D721Med (cell line): Measurements from ENCODE around the gene DBX1.
"Not testable (repeated sequence)": the region's sequence is repeated elsewhere in the genome, so short reads cannot be mapped to it uniquely, and the experiment has no call there.

Source experiments
- DNase-seq: peaks from one replicate; pipeline ENCODE4 v3.0.0; 2011; ENCODE audit warnings: low spot score; ENCODE audit not compliant: insufficient read length
- FAIRE-seq: peaks from 2 replicates; lab custom pipeline; 2011; peaks lifted over from hg19 to GRCh38; lab: Jason Lieb, UNC
- TF ChIP-seq, protein P1 (sequence below): IDR thresholded peaks from 2 replicates; pipeline ENCODE4 v1.5.1; 2012; ENCODE audit warnings: mild to moderate bottlenecking, control low read depth; ENCODE audit not compliant: insufficient read depth; ENCODE audit errors: missing control alignments

Gene DBX1

DNA sequence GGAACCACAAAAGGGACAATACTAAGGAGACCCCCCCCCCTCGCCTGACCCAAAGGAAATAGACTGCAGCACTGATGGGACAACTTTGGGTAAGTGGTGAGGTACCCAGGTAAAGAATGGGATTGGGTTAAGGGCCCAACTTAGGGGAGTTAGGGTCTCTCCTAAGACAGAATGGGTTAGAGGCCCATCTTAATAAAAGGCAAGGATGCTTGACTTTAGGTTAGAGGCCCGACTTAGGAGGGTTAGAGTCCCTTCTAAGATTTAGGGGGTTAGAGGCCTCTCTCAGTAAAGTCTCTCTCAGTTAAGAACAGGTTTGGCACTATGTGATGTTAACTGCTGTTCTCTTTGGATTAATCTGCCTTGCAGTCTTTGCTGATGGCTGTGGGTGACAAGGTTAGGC lies 41.0 kb upstream of the DBX1 start:
- TF ChIP-seq, protein P1, sequence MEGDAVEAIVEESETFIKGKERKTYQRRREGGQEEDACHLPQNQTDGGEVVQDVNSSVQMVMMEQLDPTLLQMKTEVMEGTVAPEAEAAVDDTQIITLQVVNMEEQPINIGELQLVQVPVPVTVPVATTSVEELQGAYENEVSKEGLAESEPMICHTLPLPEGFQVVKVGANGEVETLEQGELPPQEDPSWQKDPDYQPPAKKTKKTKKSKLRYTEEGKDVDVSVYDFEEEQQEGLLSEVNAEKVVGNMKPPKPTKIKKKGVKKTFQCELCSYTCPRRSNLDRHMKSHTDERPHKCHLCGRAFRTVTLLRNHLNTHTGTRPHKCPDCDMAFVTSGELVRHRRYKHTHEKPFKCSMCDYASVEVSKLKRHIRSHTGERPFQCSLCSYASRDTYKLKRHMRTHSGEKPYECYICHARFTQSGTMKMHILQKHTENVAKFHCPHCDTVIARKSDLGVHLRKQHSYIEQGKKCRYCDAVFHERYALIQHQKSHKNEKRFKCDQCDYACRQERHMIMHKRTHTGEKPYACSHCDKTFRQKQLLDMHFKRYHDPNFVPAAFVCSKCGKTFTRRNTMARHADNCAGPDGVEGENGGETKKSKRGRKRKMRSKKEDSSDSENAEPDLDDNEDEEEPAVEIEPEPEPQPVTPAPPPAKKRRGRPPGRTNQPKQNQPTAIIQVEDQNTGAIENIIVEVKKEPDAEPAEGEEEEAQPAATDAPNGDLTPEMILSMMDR = no peak
- DNase-seq (no peak), FAIRE-seq (no peak)

DNA sequence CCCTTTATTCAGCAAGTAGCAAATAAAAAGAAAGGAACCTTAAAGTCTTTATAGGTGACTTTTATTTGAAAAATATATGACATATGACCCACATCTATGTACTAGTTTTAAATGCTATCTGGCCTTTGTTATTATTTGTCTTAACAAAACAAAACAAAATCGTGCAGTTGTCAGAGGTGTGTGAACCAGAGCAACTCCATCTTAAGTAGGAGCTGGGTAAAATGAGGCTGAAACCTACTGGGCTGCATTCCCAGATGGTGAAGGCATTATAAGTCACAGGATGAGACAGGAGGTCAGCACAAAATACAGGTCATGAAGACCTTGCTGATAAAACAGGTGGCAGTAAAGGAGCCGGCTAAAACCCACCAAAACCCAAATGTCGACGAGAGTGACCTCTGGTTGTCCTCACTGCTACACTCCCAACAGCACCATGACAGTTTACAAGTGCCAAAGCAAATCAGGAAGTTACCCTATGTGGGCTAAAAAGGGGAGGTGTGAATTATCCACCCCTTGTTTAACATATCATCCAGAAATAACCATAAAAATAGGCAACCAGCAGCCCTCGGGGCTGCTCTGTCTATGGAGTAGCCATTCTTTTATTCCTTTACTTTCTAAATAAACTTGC lies 40.2 kb upstream of the DBX1 start:
- not testable (repeated sequence) for DNase-seq, FAIRE-seq

DNA sequence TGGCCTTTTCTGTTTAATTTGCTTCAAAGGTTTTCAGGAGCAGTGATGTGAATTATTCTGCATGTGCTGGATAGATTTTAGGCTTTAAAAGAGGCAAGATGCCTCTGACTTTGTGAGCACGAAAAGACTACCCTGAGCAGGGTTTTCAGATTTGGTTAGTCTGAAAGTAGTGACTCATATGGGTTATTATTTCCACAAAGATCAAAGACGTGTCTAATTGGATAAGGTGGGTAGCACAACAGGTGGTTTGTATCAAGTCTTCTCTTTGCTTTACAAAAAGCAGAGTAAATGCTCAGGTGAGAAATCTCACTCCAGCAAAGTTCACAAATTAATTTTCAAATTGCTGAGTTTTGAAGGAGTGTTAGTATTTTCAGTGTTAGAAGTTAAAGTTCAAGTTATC lies 37.6 kb upstream of the DBX1 start:
- TF ChIP-seq, protein P1 = no peak
- no peak for DNase-seq
- FAIRE-seq = no peak

DNA sequence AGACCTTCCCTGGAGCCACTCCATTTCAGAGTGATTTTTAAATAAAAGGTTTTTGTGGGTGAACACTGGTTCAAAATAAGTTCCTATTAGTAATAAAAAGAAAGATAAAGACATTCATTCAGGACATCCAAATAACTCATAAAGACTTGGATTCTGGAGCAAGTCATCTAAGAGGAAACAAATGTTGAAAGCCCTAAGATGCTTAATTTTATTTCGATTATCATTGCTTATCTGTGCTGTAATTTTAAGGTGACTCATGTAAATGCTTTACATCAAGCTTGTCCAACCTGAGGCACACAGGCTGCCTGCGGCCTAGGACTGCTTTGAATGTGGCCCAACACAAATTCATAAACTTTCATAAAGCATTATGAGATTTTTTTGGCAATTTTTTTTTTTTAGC lies 34.2 kb upstream of the DBX1 start:
- DNase-seq = no peak
- TF ChIP-seq, protein P1 = no peak
- FAIRE-seq = no peak

DNA sequence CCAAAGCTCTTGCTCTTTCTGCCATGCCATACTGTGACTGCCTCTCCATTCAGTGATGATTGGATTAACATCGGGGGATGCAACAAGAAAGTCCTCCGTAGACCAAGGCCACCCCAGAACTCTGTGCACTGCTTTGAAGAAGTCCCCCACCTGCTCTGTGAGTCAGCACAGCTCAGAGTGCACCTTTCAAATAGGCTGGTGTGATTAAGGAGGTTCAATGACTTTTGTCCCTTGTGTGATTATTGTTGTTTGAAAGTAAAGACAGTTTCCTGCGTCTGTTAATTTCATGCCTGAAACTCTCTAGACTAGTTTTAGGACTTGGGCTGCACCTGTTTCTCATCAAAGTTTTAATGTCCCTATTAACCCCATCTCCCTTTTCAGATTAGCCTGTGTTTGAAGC lies 33.0 kb upstream of the DBX1 start:
- TF ChIP-seq, protein P1 = no peak
- DNase-seq = no peak
- no peak for FAIRE-seq

DNA sequence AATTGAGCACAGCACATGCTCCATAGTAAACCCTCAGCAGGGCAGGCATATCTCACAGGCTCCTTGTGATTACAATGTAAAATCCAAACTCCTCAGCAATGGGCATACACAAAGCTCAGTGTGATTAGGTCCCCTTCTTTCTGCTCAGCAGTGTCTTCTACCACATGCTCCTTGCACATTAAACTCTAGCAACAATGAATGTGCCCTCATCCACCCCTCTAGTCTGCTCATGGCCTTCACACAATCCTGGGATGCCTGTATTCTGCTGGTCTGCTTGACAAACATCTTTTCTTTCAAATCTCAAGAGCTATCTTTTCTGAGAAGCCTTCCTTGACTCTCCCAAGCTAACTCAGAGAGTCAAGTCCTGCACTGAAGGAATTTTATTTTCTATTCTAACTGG lies 32.4 kb upstream of the DBX1 start:
- TF ChIP-seq, protein P1 = no peak
- DNase-seq = no peak
- no peak for FAIRE-seq

DNA sequence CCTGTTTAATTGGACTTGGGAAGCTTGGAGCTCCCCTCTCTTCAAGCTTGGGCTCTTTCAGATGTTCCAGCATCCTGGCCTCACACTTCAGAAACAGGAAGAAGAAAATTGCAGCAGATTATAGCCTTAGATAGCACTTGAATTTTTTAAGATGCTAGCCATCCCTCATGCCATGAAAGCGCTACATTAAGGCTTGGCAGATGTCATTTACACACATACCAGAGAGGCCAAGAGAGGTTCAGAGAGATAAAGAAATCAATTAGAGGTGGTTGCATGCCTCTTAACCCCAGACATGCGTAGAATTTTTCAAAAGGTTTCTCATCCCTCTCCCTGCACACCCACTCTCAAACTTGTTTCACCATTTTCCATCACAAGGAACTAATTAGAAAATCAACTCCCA lies 31.9 kb upstream of the DBX1 start:
- TF ChIP-seq, protein P1 = no peak
- DNase-seq (no peak), FAIRE-seq (no peak)

DNA sequence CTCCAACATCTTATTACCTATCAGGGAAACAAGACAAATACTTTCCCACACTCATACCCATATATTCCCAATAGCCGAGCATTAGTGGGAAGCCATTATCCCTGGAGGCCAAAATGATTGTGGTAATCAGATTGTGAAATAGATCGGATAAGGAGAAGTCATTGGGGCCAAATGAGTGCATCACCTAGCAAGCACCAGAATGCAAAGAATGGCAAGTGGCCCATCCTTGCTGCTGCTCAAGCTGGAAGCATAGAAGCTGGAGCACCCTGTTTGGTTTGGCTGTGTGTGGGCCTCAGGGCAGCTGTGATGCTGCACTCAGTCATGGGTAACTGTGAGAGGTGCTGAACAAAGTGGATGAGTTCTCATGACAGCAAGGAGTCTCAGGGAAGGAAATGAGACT lies 18.7 kb upstream of the DBX1 start:
- TF ChIP-seq, protein P1 = no peak
- no peak for DNase-seq
- FAIRE-seq = no peak
